GM21390 (cell line): ENCODE results near the gene SOX5.
"Not testable (repeated sequence)": the region's sequence is repeated elsewhere in the genome, so short reads cannot be mapped to it uniquely, and the experiment has no call there.

ENCODE experiments used
- ATAC-seq: cut with Tn5 transposase; IDR thresholded peaks from one replicate; pipeline ENCODE4 v1.9.1; 2021; ENCODE audit not compliant: unreplicated experiment

SOX5 gene

DNA sequence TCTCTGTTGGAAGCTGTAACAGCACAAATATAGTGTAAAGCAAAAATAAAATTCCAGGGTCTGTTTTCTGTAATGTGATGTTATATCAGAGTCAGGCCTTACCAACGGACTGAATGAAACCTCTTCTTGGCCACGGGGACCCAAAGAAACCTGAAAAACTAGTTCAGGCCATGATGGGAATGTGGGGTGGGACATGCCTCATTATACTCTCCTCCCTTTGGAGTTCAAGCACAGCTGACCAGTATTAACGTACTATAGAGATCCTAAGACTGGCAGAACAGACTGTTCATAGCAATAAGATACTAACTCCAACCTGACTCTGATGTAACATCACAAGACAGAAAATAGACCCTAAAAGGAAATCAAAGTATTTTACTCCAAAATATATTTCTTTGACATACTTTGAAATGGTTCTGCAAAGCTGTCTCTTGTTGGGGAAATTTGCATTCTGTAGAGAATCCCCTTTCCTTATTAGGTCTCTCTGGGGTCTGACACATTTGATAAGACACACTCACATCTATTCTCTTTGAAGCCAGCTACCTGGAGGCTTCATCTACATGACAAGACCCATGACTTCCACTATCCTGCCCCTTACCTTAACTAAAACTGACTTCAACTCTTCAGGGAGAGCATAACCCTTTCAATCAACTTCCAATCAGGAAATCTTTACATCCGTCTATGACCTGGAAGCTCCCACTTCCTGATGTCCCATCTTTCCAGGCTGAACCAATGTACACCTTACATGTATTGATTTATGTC lies 444.6 kb downstream of the SOX5 start:
- no peak for ATAC-seq

DNA sequence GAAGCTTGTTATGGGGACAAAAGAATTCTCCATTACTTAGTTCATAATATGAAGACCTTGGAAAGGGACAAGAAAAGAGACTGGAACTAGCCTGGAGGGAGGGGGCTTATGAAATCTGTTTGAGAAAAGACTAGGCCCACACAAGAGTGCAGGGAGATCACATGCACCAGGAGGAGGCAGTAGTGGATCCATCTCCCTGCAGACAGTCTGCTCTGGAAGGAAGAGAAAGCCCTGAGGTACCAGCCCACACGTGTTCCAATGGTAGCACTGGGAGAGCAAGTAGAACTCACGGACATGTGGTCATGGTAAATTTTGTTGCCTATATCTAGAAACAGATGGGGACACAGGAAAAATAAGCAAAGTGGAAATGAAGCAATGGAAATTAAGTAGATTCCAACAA lies 445.4 kb downstream of the SOX5 start:
- no peak for ATAC-seq

DNA sequence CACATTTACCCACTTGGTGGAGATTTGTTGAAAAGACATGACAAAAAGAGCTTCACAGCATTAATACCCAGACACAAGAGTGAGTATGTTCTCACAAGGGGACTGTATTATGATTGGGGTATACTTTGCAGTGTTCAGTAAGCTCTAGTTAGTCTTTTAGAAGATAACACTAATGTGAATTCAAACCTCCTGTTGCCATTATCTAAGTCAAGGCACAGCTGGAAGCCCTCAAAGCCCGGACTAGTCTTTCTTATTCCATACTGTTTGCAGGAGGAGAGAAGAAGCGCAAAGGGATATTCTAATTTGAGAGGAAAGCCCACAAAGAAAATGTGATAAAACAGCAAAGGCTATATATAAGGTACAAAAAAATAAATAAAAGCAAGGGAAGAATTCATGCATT lies 445.9 kb downstream of the SOX5 start:
- no peak for ATAC-seq

DNA sequence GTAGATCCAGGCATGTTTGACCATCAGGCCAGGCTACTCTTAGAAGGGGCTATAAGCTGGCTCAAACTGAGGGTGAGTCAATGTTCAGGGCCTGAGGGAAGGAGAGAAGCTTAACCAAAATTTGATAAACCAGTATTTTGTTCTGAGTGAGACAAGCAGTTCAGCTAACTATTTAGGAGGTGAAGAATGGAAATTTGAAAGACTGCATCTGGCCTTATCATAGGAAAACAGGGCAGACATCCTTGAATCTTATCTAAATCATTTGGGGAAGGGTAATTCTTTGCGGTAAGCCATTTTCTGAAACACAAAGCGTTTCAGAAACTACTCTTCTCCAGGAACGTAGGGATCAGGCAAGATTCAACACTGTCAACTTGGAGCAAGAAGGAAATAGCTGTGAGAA lies 447.2 kb downstream of the SOX5 start:
- ATAC-seq = no peak

DNA sequence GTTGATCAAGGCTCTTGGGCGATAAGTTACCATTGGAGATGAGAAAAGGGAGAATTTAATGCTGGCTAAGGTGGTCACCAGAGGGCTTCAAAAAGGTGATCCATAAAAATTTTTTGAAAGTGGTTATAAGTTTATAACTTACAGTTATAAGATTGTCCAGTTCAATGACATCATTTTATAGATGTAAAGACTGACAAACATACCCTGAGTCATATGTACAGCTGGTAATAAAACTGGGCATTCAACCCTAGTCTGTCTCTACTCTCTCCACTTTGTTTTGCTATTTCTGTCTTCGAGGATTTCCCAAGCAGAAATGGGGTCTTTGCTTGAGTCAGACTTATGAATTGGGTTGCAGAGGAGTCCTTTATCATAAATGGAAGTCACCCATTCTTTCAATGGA lies 454.0 kb downstream of the SOX5 start:
- no peak for ATAC-seq

DNA sequence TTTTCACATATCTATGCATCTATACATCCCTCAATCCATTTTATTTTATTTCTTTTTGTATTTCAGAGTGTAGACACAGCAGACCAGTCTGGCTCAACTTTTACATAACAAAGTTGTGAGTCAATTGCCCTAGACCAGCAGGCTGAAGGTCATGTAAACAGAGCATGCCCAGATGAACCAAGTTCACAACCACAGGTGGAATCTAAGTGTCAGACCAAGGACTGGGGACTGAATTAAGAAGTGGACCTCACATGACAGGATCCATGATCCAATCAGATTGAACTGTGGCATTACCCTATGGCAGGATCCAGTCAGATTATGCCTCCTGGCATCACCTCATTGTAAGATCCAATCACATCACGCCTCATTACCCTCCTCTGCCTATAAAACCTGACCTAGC lies 455.8 kb downstream of the SOX5 start:
- no peak for ATAC-seq

DNA sequence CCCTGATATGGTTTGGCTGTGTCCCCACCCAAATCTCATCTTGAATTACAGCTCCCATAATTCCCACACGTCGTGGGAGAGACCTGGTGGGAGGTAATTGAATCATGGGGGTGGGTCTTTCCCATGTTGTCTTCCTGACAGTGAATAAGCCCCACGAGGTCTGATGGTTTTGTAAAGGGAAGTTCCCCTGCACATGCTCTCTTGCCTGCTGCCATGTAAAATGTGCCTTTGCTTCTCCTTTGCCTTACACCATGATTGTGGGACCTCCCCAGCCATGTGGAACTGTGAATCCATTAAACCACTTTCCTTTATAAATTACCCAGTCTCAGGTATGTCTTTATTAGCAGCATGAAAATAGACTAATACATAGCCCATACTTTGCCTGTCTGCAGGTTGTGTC lies 458.4 kb downstream of the SOX5 start:
- ATAC-seq = not testable (repeated sequence)

DNA sequence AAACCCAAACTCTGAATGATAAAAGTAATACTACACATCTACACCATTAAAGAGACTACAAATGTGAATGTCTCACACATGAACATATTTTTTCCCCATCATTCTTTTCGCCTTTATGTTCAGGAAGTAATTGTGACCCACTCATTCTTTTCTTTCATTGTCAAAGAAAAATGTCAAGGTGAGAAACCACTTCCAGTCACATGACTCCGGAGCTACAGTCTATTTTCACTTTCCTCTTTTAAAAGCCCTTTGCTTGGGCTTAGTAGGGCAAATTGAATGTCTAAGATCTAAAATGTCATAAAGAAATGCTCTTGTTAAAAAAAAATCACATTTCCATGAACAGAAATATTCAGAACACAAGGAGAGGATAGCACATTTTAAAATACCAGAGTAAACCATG lies 461.3 kb downstream of the SOX5 start:
- ATAC-seq = no peak

DNA sequence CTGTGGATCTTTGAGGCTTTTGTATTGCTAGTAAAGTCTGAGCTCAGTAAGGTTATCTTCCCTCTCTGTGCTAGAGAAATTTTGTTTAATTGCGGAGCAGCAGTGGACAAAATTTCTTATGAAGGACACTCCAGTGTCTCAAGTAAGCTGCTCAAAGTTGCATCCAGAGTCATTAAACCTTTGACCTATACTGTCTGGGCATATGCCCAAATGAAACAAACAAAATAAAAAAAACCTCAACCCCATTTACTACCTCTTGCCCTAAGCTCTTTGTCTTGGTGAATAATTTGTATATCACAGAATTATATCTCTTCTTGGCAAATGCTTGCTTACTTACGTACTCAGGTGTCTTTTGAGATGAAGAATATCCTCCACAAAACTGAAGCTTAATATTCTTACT lies 465.2 kb downstream of the SOX5 start:
- no peak for ATAC-seq

DNA sequence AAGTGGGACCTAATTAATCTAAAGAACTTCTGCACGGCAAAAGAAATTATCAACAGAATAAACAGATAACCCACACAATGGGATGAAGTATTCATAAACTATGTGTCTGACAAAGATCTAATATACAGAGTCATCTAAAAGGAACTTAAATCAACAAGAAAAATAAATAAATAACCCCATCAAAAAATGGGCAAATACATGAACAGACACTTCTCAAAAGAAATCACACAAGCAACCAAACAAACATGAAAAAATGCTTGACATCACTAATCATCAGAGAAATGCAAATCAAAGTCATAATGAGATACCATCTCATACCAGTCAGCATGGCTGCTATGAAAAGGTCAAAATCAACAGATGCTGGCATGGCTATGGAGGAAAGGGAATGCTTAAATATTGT lies 466.9 kb downstream of the SOX5 start:
- ATAC-seq = no peak
